GM12891 (cell line): Measurements from ENCODE around the gene COMMD1.
"Not testable (repeated sequence)": the region's sequence is repeated elsewhere in the genome, so short reads cannot be mapped to it uniquely, and the experiment has no call there.

ENCODE experiments used
- DNase-seq: peaks from one replicate; pipeline ENCODE4 v3.0.0; 2011; ENCODE audit warnings: low spot score; ENCODE audit not compliant: insufficient read length
- FAIRE-seq: peaks from 2 replicates; lab custom pipeline; 2011; peaks lifted over from hg19 to GRCh38; lab: Jason Lieb, UNC
- PAX5 ChIP-seq: IDR thresholded peaks from 2 replicates; pipeline ENCODE4 v1.6.1; 2011; ENCODE audit warnings: low read length, moderate library complexity, mild to moderate bottlenecking; ENCODE audit not compliant: insufficient read depth, severe bottlenecking
- POLR2A ChIP-seq: IDR thresholded peaks from 2 replicates; pipeline ENCODE4 v1.6.1; 2011; ENCODE audit warnings: low read depth, low read length, control low read depth
- POLR2AphosphoS5 ChIP-seq: IDR thresholded peaks from 2 replicates; pipeline ENCODE4 v1.6.1; 2011; ENCODE audit warnings: low read depth, low read length, control low read depth
- POU2F2 ChIP-seq: IDR thresholded peaks from 2 replicates; pipeline ENCODE4 v1.6.1; 2011; ENCODE audit warnings: low read depth, mild to moderate bottlenecking, control low read depth, low read length, moderate library complexity
- SPI1 ChIP-seq: IDR thresholded peaks from 2 replicates; pipeline ENCODE4 v1.6.1; 2011; ENCODE audit warnings: low read depth, low read length, control low read depth
- TAF1 ChIP-seq: IDR thresholded peaks from 2 replicates; pipeline ENCODE4 v1.6.1; 2011; ENCODE audit warnings: low read depth, low read length, control low read depth

COMMD1 gene

DNA sequence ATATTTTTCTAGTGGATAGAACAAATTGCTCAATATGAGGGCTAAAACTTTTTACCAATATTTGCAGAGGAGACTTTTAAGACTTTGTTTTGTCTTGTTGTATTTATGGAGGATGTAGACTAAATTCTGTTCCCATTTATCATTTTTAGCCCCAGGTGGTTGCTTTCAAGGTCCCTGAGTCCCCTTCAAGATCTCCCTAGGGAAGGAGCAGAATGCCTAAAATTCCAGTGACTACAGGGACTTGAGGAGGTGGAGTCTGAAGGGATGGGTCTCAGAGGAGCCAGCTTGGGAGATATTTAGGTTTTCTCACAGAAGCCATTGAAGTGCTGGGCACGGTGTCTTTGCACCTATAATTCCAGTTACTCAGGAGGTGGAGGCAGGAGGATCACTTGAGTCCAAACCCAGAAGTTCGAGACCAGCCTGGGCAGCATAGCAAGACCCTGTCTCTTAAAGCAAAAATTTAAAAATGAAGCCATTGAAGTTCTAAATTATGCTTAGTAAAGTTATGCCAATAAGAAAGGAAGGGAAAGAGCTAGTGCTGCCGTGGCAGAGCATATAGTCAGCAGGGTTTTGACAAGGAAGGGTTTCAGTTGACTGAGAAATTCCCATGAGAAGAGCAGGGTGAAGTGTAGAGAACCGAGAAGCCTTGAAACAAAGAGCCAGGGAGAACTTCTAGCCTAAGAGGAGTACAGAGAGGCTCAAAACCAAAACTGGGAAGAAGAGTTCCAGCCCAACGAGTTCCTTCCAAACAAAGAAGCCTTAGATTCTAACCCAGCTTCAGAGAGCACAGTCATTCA is 43.4 kb downstream of the COMMD1 start:
- FAIRE-seq (no peak), DNase-seq (no peak)
- TF ChIP-seq SPI1 (no peak), PAX5 (no peak), TAF1 (no peak), POU2F2 (no peak), POLR2AphosphoS5 (no peak), POLR2A (no peak)

DNA sequence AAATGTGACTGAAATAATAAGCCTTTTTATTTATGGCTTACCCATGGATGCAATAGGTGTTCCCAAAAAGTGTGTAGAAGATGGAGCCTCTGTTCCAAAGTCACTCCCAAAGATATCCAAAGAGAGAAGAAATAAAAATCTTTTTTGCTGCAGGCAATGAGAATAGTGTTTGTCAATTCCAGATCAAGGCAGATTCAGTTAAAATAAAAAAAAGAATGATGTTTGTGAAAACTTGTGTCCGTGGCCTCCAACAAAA is 43.9 kb downstream of the COMMD1 start:
- no peak for DNase-seq
- no peak for FAIRE-seq
- no peak for TF ChIP-seq POU2F2
- TF ChIP-seq PAX5, result no peak
- TF ChIP-seq POLR2A, result no peak
- TF ChIP-seq SPI1, result no peak
- TF ChIP-seq TAF1, result no peak
- no peak for TF ChIP-seq POLR2AphosphoS5

DNA sequence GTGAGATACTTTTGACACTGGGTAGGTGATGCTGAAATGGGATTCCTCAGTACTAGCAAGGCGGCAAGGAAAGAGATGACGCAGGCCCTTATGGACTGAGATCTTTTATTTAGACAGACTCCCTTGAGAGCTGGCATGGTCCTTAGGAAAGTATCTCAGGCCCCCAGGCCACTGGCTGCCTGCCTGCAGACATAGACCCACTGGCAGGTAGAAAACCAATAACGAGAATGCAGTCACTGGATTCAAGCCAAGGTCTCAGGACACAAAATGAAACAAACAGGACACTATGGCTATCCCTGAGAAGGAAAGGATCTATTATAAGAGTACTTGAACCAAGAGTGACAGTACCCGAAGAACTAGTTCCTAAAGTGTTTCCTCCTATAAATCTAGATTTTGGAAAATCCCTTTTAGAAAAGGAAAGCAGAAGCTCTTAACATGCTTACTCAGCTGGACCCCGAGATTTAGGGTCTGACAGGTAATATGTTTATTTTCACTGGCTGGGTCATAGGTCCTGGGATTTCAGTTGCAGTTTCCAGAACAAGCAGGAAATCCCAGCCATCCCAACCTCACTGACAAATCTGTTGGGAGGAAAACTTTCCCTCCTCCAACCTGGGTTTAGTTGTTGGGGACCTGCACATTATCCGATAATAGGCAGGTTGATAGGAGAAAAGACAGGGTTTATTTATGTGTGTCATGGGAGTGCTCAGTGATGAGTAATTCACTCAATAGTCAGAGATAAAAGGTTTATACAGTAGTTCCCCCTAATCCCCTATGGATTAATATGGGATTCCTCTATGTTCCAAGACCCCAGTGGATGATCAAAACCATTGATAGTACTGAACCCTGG is 44.5 kb downstream of the COMMD1 start:
- no peak for TF ChIP-seq TAF1
- no peak for TF ChIP-seq SPI1
- TF ChIP-seq POLR2A, result no peak
- no peak for TF ChIP-seq PAX5
- TF ChIP-seq POU2F2, result no peak
- TF ChIP-seq POLR2AphosphoS5, result no peak
- no peak for DNase-seq
- no peak for FAIRE-seq

DNA sequence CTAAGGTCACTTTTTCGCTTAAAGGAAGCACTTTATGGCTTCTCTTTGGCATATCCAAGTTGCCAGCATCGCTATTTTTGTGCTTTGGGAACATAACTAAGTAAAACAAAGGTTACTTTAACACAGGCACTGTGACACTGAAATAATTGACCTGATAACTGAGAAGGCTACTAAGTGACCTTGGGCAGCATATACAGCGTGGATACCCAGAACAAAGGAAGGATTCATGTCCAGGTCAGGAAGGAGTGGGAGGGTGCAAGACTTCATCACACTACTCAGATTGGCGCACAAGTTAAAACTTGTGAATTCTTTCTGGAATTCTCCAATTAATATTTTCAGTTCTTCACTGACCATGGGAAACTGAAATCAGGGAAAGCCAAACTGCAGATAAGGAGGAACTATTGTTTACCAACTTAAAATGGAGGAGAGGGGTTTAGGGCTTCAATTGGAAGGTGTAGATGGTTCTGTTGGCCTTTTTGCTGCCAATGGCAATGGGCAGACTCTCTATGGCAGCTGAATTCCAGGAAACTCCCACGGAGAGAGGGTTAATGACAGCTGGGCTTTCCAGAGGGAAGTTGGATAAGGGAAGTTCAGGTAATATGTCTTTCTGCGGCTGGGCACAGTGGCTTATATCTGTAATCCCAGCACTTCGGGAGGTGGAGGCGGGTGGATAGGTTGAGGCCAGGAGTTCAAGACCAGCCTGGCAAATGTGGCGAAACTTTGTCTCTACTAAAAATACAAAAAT is 45.3 kb downstream of the COMMD1 start:
- DNase-seq (no peak), FAIRE-seq (peak; percentile 43)
- TF ChIP-seq POLR2A, result no peak
- no peak for TF ChIP-seq PAX5
- no peak for TF ChIP-seq POLR2AphosphoS5
- TF ChIP-seq POU2F2, result no peak
- no peak for TF ChIP-seq TAF1
- no peak for TF ChIP-seq SPI1

DNA sequence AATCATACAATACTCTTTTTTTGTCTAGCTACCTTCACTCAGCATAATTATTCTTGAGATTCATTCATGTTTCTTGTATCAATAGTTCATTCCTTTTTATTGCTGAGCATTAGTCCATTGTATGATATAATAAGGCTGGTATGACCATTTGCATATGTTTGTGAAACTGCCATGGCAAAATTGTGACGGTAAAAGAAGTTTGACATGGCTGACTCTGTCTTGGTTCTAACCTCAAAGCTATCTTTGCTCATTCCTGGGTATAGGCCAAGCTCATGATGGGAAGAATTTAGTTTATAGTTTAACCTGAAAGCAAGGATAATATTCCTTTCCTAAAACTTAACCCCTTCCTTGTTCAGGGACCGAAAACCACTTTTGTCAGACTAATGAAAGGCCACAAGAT is 46.4 kb downstream of the COMMD1 start:
- FAIRE-seq (no peak), DNase-seq (no peak)
- TF ChIP-seq POLR2AphosphoS5, result no peak
- TF ChIP-seq PAX5, result no peak

DNA sequence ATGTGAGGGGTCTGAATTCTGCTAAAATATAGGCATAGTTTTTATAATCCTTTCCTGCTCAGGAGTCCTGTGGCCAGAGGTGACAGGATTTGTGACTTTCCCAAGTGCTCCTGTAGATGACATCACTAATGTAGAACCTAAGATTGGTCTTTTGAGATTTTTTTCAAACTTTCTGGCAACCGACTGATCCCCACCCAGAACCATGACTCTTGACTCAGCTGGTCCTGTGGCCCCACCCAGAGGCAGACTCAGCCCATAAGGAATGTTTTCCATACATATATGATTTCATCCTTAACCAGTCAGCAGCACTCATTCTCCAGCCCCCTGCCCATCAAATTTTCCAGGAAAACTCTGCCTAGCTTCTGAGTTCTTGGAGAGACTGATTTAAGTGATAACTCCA is 46.8 kb downstream of the COMMD1 start:
- TF ChIP-seq POLR2AphosphoS5 (no peak), PAX5 (no peak), POLR2A (no peak), SPI1 (no peak), TAF1 (no peak), POU2F2 (no peak)
- FAIRE-seq (no peak), DNase-seq (no peak)

DNA sequence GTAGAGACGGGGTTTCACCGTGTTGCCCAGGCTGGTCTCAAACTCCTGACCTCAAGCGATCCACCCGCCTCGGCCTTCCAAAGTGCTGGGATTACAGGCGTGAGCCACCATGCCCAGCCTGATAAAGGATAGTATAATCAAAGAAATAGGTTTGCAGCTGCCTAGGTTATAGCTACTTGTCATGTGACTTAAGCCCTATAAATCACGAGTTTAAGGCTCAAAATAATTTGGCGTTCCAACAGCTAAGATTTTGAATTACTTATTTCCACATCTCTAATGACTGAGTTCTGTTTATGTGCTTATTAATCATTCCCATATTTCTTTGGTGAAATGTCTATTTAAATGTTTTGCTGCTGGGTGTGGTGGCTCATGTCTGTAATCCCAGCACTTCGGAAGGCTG is 49.4 kb downstream of the COMMD1 start:
- not testable (repeated sequence) for DNase-seq, FAIRE-seq

DNA sequence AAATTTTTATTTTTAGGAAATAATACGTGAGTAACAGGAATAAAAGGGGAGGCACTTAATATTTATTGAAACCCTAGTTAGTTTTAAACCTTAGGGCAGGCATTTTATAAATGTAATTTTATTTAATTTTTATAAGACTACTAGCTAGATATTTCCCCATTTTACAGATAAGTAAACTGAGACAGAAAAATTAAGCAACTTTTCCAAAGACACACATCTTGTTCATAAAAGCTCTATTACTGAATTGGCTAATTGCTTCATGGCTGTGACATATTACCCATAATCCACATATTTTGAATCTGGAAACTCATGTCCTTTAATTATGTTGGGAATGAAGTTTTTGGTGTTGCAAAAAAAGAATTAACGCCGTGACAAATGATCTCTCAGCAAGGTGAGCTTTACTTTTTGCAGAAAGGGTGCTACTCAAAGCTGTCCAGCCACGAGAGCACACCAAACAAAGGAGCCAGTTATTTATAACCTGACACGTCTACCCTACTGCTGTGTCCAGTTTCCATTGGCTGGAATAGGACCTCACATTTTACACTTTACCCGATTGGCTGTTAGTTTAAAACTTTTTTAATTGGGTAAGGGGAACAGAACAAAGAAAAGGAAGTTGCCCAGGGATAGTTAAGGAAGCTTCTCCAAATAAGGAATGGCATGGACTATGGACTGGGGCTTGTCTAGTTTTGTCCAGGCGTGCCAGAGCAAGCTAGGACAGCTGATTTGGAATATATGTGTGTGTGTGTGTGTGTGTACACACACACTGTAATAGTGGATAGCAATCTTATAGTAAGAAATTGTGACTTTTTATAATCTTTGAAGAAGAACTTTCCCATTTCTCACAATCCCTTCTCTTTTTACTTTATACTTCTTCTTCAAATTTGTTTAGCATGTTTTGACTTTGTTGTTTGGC is 54.2 kb downstream of the COMMD1 start:
- DNase-seq (no peak), FAIRE-seq (no peak)
- TF ChIP-seq POLR2A (no peak), POLR2AphosphoS5 (no peak), SPI1 (no peak), POU2F2 (no peak), PAX5 (no peak), TAF1 (no peak)
